Head of caudate nucleus (tissue), 42 donors: ENCODE data around the gene PTPN7.
"Not testable (repeated sequence)": the region's sequence is repeated elsewhere in the genome, so short reads cannot be mapped to it uniquely, and the experiment has no call there.

ENCODE experiments used
- DNase-seq, 42 donors: peaks; one replicate each; pipeline versions ENCODE4 v3.0.0 to v3.0.0-alpha.2; 2020 to 2021; ENCODE audit warnings: mixed read lengths in 7 of 42
- intact Hi-C: fragments of 100-400 bp; cut with DNase I; formaldehyde crosslinking; loops from one replicate; pipeline ENCODE4 v1.15.0; 2022

Gene PTPN7

DNA sequence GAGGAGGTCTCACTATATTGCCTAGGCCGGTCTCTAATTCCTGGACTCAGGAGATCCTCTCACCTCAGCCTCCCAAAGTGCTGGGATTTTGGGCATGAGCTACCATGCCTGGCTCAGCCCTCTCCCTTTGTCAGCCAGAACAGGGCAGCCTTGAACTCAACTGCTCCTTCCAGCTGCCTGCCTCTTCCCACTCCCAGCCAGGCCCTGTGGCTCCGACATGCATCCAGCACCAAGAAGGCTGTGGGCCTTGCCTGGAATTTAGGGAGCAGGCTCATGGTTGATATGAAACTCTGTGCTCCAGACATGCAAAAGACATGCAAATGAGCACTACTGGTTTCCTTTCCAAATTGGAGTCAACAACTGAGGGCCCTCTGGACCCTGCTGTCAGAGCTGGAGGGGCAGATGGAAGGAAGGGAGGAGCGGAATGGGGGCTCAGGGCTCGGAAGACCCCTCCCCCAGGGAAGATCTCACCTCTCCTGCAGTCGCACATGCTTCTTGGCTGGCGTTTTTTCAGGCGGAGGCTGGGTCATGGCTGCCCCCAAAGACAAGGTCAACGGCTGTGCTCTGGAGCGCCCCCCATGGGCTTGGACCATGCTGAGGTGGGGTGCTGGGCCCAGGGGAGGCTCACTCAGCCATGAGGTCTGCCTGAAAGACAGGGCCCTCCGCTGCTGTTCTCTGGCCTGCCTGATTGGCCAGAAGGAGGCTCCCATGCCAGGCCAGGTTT is 1.4 kb downstream of the PTPN7 start:
- intact Hi-C loops: no loop called here
- DNase-seq: no peak

- intact Hi-C loops: no loop called here
- no peak for DNase-seq
These were observed 2.5 kb downstream of the PTPN7 start for GRCh38 chr1:202157945-202158344.

GRCh38 chr1:202156590-202156989 is 3.8 kb downstream of the PTPN7 start:
- intact Hi-C loops: no loop called here
- no peak for DNase-seq

DNA sequence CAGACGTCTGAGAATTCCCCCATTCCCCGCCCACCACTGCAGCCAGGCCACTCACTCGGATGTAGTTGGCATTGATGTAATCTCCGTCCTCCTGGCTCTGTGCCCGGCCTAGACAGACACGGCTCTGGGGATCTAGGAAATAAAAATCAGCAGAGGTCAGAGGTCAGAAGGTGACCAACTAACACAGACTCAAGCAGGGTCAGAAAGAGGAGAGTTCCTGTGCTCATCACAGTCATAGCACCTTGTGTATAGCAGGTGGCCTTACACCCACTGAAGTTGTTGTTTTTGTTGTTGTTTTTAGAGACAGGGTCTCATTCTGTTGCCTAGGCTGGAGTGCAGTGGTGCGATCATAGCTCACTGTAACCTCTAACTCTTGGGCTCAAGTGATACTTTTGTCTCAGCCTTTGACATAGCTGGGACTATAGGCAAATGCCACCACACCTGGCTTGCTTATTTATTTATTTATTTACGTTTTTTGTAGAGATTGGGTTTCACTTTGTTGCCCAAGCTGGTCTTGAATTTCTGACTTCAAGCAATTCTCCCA is 4.9 kb downstream of the PTPN7 start:
- intact Hi-C loops: no loop called here
- DNase-seq: peak in 9 of 42 donors; percentile 25 to 69 (median 50)

- intact Hi-C loops: no loop called here
These were observed 5.5 kb downstream of the PTPN7 start for GRCh38 chr1:202154766-202155477.

DNA sequence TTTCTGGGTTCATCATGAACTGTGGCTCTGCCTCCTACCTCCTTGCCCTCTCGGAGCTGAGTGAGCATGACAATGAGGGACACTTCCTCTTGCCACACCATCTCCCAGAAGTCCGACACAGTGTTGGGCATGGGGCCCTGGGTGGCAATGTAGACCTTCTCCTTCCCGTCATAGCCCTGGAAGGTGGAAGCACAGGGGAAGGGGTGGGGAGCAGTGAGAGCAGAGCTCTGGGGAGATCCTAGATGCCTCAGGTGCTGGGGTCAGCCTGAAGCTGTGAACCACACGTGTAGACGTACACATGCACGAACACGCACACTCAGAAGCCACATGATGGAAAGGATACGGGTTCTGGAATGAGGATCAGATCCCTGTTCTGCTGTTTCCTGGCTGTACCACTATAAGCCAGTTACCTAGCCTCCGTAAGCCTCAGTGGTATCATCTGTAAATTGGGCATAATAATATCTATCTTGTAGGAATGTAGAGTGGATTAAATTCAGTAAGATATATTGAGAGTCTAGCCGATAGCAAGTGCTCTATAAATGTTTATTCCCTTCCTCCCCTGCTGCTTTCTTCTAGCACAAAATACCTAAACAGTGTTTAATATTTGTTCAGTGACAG is 6.1 kb downstream of the PTPN7 start:
- DNase-seq: no peak
- intact Hi-C loops: no loop called here

More at GRCh38 chr1:202154766-202155477, 5.5 kb downstream of the PTPN7 start:
- peak in 33 of 42 donors; percentile 42 to 87 (median 66) for DNase-seq

DNA sequence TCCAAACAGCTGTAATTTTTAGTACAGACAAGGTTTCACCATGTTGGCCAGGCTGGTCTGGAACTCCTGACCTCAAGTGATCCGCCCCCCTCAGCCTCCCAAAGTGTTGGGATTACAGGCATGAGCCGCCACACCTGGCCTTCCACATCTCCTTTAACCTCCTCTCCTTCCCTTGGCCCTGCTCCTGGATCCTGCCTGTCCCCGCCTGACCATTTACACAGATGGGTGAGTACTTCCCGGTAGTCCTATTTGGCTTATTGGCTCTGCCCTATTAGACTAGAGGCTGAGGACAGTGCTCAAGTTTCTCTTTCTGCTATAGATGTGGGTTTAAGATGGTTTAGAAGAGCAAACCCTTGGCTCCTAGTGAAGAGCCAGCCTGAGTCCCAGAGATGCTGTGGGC is 7.1 kb downstream of the PTPN7 start:
- intact Hi-C loops: no loop called here

GRCh38 chr1:202152399-202152798 is 8.0 kb downstream of the PTPN7 start:
- DNase-seq: no peak
- intact Hi-C loops: no loop called here

More for the DNA sequence above, 7.1 kb downstream of the PTPN7 start:
- no peak for DNase-seq

GRCh38 chr1:202151045-202151444 is 9.4 kb downstream of the PTPN7 start:
- no peak for DNase-seq
- intact Hi-C loops: no loop called here

- intact Hi-C loops: no loop called here
- DNase-seq: no peak
These were observed 9.8 kb downstream of the PTPN7 start for GRCh38 chr1:202150602-202151001.

- DNase-seq: no peak
- intact Hi-C loops: no loop called here
These were observed 10.2 kb downstream of the PTPN7 start for GRCh38 chr1:202150187-202150586.

DNA sequence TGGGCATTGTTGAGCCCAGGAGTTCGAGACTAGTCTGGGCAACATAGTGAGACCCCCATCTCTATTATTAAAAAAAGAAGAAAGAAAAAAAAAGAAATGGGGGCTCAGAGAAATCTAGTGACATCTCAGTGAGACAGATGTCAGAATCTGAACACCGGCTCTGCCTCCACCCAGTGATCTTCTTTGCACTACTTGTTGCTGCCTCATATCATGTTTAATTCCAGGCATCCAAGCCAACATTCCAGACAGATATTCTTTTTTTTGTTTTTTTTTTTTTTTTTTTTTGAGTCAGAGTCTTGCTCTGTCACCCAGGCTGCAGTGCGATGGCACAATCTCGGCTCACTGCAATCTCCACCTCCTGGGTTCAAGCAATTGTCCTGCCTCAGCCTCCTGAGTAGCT is 10.8 kb downstream of the PTPN7 start:
- intact Hi-C loops: no loop called here
- no peak for DNase-seq

DNA sequence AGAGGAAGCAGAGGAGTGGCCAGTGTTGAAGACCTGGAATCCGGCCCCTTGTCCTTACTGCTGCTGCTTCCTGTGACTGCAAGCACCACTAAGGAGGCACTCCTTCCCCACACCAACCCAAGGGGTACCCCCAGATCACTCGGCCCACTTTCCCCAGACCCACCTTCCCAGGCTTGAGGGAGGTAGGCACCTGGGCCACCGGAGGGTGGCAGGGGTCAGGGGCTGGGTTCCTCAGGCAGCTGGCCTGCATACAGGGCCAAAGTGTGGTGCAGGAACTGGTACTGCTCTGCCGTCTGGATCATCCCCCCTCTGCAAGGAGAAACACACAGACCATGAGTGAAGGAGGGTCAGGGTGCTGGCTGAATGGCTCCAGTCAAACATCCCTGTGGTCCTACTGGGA is 12.0 kb downstream of the PTPN7 start:
- no peak for DNase-seq
- intact Hi-C loops: no loop called here

DNA sequence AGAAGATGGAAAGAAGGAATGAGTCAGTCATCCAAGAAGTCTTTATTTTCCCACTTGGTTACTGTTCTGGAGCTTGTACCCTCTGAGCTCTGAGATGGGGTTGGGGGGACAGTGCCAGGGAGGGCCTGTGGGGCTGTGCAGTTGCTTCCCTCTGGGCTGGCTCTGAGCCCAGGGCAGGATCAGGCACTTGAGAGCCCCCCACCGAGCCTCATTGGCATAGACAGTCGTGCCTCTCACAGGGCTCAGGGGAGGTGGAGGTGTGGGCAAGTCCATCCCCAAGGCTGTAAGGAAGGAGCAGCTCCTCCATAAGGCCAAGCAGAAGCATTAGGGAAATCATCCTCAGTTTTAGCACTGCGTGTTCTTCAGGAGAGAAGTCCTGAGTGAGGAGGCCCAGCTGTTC is 13.4 kb downstream of the PTPN7 start:
- intact Hi-C loops: no loop called here
- DNase-seq: no peak

DNA sequence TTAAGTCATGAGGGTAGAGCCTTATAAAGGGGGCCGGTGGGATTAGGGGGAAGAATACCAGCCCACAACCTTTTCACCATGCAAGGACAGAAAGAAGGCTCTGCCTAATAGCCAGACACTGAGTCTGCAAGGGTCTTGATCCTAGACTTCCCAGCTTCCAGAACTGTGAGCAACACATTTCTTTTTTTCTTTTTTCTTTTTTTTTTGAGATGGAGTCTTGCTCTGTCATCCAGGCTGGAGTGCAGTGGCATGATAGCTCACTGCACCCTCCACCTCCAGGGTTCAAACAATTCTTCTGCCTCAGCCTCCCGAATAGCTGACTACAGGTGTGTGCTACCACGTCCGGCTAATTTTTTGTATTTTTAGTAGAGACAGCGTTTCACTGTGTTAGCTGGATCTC is 14.1 kb downstream of the PTPN7 start:
- intact Hi-C loops: no loop called here
- DNase-seq: no peak

DNA sequence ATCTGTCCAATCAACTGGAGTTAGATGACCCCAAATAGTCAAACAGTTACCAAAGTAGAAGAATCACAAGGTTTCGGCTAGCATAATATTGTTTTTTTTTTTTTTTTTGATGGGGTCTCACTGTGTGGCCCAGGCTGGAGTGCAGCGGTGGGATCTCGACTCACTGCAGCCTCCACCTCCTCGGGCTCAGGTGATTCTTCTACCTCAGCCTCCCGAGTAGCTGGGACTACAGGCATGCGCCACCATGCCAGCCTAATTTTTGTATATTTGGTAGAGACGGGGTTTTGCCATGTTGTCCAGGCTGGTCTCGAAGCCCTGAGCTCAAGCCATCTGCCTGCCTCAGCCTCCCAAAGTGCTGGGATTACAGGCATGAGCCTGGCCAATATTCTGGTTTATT is 14.7 kb downstream of the PTPN7 start:
- intact Hi-C loops, DNase-seq: not testable (repeated sequence)

GRCh38 chr1:202145068-202145743 is 15.2 kb downstream of the PTPN7 start:
- intact Hi-C loops: no loop called here
- no peak for DNase-seq

DNA sequence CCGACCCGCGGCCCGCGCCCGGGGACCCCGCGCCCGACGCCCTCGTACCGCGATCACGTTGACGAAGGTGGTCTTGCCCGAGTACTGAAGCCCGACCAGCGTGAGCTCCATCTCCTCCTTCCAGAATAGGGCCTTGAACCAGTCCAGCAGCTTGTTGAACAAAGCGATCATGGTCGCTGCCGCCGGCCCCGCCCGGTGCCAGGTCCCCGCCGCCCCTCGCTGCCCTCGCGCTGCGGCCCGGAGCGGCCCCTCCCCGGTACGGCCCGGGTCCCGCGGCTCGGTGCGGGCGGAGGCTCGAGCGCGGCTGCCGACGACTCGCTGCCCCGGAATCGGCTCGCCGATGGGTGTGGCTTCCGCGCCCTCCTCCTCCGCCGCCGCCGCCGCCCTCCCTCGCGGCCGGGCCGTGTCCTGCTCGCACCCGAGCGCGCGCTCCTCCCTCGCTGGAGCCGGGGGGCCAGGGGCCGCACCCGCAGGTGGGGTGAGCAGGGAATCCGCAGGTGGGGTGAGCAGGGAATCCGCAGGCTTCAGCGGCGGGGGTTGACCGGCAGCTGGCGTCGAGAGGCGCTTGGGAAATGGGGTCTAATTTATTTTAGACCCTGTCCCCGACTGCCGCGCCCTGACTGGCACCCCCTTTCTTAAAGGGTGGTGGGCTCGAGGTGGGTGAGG is 15.9 kb downstream of the PTPN7 start, which contains the start of gene ARL8A:
Gene ARL8A, minus strand, starts transcription at position 336 of the 666 bp plus-strand sequence. Its CDS starts 165 bp downstream, at position 171.
- intact Hi-C loops: no loop called here
- DNase-seq: peak in 40 of 42 donors; percentile 54 to 92 (median 83)
